HEK293 (cell line): ENCODE results near the gene ATAD2B.

Experiments
- CTCF ChIA-PET: fragments of 350-600 bp; formaldehyde crosslinking; extraction: SDS; loops from one replicate; lab custom pipeline; 2021; ENCODE audit warnings: antibody characterized with exemption; lab: Yijun Ruan, JAX
- POLR2A ChIA-PET: fragments of 300-600 bp; formaldehyde crosslinking; extraction: SDS; loops from one replicate; lab custom pipeline; 2020; ENCODE audit warnings: antibody characterized with exemption, inconsistent platforms; lab: Yijun Ruan, JAX
- H3K27ac ChIP-seq: fragments of 200-500 bp; sonication (Bioruptor generic); 2 replicates; pipeline ENCODE4 v1.5.1; 2014; ENCODE audit warnings: low read depth, low read length, control low read depth, inconsistent platforms; ENCODE audit errors: extremely low read depth
- H3K36me3 ChIP-seq, 2 experiments: fragments of 200-500 bp in 1 of 2; sonication (Bioruptor generic) in 1 of 2; 1 replicate in 1 of 2; 2 replicates in 1 of 2; pipeline ENCODE4 v1.5.1; 2014 to 2017; ENCODE audit warnings: inconsistent platforms in 2 of 2, low read length in 2 of 2; ENCODE audit not compliant: control insufficient read depth in 2 of 2, insufficient read depth in 1 of 2
- H3K4me1 ChIP-seq: fragments of 200-500 bp; sonication (Bioruptor generic); 2 replicates; pipeline ENCODE4 v1.5.1; 2014; ENCODE audit warnings: mild to moderate bottlenecking, low read length, inconsistent platforms; ENCODE audit not compliant: control insufficient read depth, insufficient read depth
- H3K4me3 ChIP-seq: 2 replicates; pipeline ENCODE4 v1.5.1; 2011; ENCODE audit warnings: low read depth, mild to moderate bottlenecking, control low read depth, low read length, moderate library complexity
- H3K9me3 ChIP-seq: fragments of 200-500 bp; sonication (Bioruptor generic); 2 replicates; pipeline ENCODE4 v1.5.1; 2014; ENCODE audit warnings: low read depth, low read length, inconsistent platforms; ENCODE audit not compliant: control insufficient read depth, insufficient read depth
- EGR2 ChIP-seq: fragments of 450-650 bp; formaldehyde crosslinking; IDR thresholded peaks from 2 replicates; pipeline ENCODE4 v1.5.1; 2016; ENCODE audit warnings: low read depth, missing biosample characterization, missing genetic modification characterization
- IKZF3 ChIP-seq: fragments of 450-650 bp; IDR thresholded peaks from 2 replicates; pipeline ENCODE4 v1.5.0; 2018; ENCODE audit warnings: missing biosample characterization, mild to moderate bottlenecking, missing genetic modification characterization, moderate library complexity
- MEIS1 ChIP-seq: sonication (generic); formaldehyde crosslinking; IDR thresholded peaks from 2 replicates; pipeline ENCODE4 v1.8.1; 2022; ENCODE audit warnings: missing genetic modification reagents, mild to moderate bottlenecking, borderline replicate concordance
- SALL2 ChIP-seq: fragments of 450-650 bp; formaldehyde crosslinking; IDR thresholded peaks from 2 replicates; pipeline ENCODE4 v1.5.0; 2017; ENCODE audit warnings: missing biosample characterization, mild to moderate bottlenecking, missing genetic modification characterization, borderline replicate concordance
- SP7 ChIP-seq: fragments of 450-650 bp; formaldehyde crosslinking; IDR thresholded peaks from 2 replicates; pipeline ENCODE4 v1.5.1; 2016; ENCODE audit warnings: missing biosample characterization, missing genetic modification characterization
- YY1 ChIP-seq: fragments of 450-650 bp; formaldehyde crosslinking; IDR thresholded peaks from 2 replicates; pipeline ENCODE4 v1.5.1; 2018; ENCODE audit warnings: missing biosample characterization, missing genetic modification characterization
- ZNF174 ChIP-seq: fragments of 450-650 bp; formaldehyde crosslinking; IDR thresholded peaks from 2 replicates; pipeline ENCODE4 v1.5.0; 2017; ENCODE audit warnings: missing biosample characterization, mild to moderate bottlenecking, missing genetic modification characterization
- ZNF202 ChIP-seq: fragments of 450-650 bp; formaldehyde crosslinking; IDR thresholded peaks from 2 replicates; pipeline ENCODE4 v1.5.1; 2016; ENCODE audit warnings: missing biosample characterization, missing genetic modification characterization, borderline replicate concordance
- ZNF335 ChIP-seq: fragments of 450-650 bp; formaldehyde crosslinking; conservative IDR thresholded peaks from 2 replicates; pipeline ENCODE4 v1.5.1; 2016; ENCODE audit warnings: missing biosample characterization, missing genetic modification characterization
- ZNF501 ChIP-seq: fragments of 450-650 bp; formaldehyde crosslinking; IDR thresholded peaks from 2 replicates; pipeline ENCODE4 v1.5.1; 2016; ENCODE audit warnings: missing biosample characterization, missing genetic modification characterization
- ZNF623 ChIP-seq: fragments of 450-650 bp; formaldehyde crosslinking; IDR thresholded peaks from 2 replicates; pipeline ENCODE4 v1.5.1; 2016; ENCODE audit warnings: missing biosample characterization, missing genetic modification characterization
- ZNF768 ChIP-seq: fragments of 450-650 bp; formaldehyde crosslinking; IDR thresholded peaks from 2 replicates; pipeline ENCODE4 v1.5.1; 2018; ENCODE audit warnings: missing biosample characterization, mild to moderate bottlenecking, missing genetic modification characterization
- TF ChIP-seq, protein P1 (sequence below): fragments of 450-650 bp; formaldehyde crosslinking; IDR thresholded peaks from 2 replicates; pipeline ENCODE4 v1.5.1; 2017; ENCODE audit warnings: missing biosample characterization, missing genetic modification characterization
- TF ChIP-seq, protein P2 (sequence below): fragments of 450-650 bp; formaldehyde crosslinking; IDR thresholded peaks from 2 replicates; pipeline ENCODE4 v1.5.1; 2016; ENCODE audit warnings: missing biosample characterization, missing genetic modification characterization
- TF ChIP-seq, protein P3 (sequence below): fragments of 450-650 bp; formaldehyde crosslinking; IDR thresholded peaks from 2 replicates; pipeline ENCODE4 v1.5.1; 2016; ENCODE audit warnings: missing biosample characterization, missing genetic modification characterization
- TF ChIP-seq, protein P4 (sequence below): fragments of 450-650 bp; formaldehyde crosslinking; IDR thresholded peaks from 2 replicates; pipeline ENCODE4 v1.5.1; 2016; ENCODE audit warnings: missing biosample characterization, missing genetic modification characterization
- TF ChIP-seq, protein P5 (sequence below): fragments of 450-650 bp; formaldehyde crosslinking; IDR thresholded peaks from 2 replicates; pipeline ENCODE4 v1.5.1; 2017; ENCODE audit warnings: missing biosample characterization, missing genetic modification characterization
- TF ChIP-seq, protein P6 (sequence below): fragments of 450-650 bp; formaldehyde crosslinking; IDR thresholded peaks from 2 replicates; pipeline ENCODE4 v1.5.1; 2016; ENCODE audit warnings: missing biosample characterization, missing genetic modification characterization
- TF ChIP-seq, protein P7 (sequence below): fragments of 450-650 bp; formaldehyde crosslinking; optimal IDR thresholded peaks from 2 replicates; pipeline ENCODE3; 2016; ENCODE audit warnings: missing biosample characterization, mild to moderate bottlenecking, missing genetic modification characterization
- TF ChIP-seq, protein P8 (sequence below): fragments of 450-650 bp; formaldehyde crosslinking; IDR thresholded peaks from 2 replicates; pipeline ENCODE4 v1.5.1; 2016; ENCODE audit warnings: missing biosample characterization, missing genetic modification characterization

Gene ATAD2B

DNA sequence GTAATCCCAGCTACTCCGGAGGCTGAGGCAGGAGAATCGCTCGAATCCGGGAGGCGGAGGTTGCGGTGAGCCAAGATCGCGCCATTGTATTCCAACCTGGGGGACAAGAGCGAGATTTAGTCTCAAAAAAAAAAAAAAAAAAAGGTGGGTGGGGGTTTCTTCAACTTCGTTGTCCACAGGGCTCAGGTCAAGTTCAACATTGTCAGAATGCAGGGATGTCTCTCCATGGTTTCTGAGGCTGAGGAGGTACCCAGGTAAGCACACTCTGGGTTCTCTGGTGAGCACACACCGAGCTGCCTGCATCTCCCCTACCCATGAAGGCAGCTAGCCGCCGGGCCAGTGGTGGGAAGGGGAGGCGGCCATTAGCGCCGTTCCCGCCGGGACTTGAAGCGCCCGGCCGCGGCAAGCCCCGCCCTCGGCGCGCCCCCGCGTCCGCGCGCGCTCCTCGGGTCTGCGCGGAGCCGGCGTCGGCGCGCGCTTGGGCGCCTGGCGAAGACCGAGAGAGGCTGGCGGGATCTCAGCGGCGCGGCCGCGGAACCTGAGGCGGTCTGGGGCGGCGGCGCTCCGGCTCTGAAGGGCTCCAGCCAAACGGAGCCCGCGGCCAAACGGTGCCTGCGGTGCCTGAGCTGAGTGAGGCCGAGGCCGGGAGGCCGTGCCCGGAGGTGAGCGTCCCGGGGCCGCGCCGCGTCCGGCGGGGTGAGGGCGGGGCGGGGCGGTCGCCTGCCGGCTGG lies 13.2 kb upstream of the ATAD2B start, which contains the start of gene UBXN2A:
Gene UBXN2A, plus strand, starts transcription at position 477 of the 731 bp plus-strand sequence. CDS start 17,852 bp downstream, outside the sequence.
- Histone ChIP-seq H3K27ac (peak within 1 kb of the TSS; percentile 86), H3K9me3 (no peaks in the 10 kb centered on the region), H3K36me3 (peaks cover 0 to 7% of the 10 kb centered on the region in 2 experiments; a peak in 1 of 3 replicates), H3K4me3 (peak within 1 kb of the TSS; percentile 88), H3K4me1 (peaks cover 12% of the 10 kb centered on the region)
- POLR2A ChIA-PET: interaction anchor here (0.6 to 6.3 kb wide), 5 partner anchors 12 to 136 kb away, joined by 3 to 68 read pairs (median 8); partner anchors contain the start of genes ATAD2B, SF3B6 and WDCP
- CTCF ChIA-PET: interaction anchor here (1.6 kb wide), 1 partner anchor 13 kb away, joined by 12 read pairs; the partner anchor contains the start of gene ATAD2B
- TF ChIP-seq, protein P1, sequence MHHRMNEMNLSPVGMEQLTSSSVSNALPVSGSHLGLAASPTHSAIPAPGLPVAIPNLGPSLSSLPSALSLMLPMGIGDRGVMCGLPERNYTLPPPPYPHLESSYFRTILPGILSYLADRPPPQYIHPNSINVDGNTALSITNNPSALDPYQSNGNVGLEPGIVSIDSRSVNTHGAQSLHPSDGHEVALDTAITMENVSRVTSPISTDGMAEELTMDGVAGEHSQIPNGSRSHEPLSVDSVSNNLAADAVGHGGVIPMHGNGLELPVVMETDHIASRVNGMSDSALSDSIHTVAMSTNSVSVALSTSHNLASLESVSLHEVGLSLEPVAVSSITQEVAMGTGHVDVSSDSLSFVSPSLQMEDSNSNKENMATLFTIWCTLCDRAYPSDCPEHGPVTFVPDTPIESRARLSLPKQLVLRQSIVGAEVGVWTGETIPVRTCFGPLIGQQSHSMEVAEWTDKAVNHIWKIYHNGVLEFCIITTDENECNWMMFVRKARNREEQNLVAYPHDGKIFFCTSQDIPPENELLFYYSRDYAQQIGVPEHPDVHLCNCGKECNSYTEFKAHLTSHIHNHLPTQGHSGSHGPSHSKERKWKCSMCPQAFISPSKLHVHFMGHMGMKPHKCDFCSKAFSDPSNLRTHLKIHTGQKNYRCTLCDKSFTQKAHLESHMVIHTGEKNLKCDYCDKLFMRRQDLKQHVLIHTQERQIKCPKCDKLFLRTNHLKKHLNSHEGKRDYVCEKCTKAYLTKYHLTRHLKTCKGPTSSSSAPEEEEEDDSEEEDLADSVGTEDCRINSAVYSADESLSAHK (tag by site-specific recombination): no peak
- TF ChIP-seq, protein P2, sequence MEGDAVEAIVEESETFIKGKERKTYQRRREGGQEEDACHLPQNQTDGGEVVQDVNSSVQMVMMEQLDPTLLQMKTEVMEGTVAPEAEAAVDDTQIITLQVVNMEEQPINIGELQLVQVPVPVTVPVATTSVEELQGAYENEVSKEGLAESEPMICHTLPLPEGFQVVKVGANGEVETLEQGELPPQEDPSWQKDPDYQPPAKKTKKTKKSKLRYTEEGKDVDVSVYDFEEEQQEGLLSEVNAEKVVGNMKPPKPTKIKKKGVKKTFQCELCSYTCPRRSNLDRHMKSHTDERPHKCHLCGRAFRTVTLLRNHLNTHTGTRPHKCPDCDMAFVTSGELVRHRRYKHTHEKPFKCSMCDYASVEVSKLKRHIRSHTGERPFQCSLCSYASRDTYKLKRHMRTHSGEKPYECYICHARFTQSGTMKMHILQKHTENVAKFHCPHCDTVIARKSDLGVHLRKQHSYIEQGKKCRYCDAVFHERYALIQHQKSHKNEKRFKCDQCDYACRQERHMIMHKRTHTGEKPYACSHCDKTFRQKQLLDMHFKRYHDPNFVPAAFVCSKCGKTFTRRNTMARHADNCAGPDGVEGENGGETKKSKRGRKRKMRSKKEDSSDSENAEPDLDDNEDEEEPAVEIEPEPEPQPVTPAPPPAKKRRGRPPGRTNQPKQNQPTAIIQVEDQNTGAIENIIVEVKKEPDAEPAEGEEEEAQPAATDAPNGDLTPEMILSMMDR: 0 out of 2 replicates have a peak, but pooled peaks have one; percentile 11
- TF ChIP-seq, protein P3, sequence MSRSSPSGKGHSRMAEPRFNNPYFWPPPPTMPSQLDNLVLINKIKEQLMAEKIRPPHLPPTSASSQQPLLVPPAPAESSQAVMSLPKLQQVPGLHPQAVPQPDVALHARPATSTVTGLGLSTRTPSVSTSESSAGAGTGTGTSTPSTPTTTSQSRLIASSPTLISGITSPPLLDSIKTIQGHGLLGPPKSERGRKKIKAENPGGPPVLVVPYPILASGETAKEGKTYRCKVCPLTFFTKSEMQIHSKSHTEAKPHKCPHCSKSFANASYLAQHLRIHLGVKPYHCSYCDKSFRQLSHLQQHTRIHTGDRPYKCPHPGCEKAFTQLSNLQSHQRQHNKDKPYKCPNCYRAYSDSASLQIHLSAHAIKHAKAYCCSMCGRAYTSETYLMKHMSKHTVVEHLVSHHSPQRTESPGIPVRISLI (tag by site-specific recombination): peak; percentile 77; the same call in 1 of the 2 replicates
- TF ChIP-seq ZNF335 (tag by site-specific recombination) (peak; percentile 21; the same call in 1 of the 2 replicates), ZNF501 (no peak), IKZF3 (no peak), ZNF202 (tag by site-specific recombination) (no peak), ZNF623 (tag by site-specific recombination) (no peak), SALL2 (no peak), MEIS1 (no peak), SP7 (tag by site-specific recombination) (peak; percentile 37; the same call in 1 of the 2 replicates), EGR2 (tag by site-specific recombination) (no peak), YY1 (tag by site-specific recombination) (peak; percentile 72), ZNF768 (no peak), ZNF174 (tag by site-specific recombination) (no peak)
- TF ChIP-seq, protein P4, sequence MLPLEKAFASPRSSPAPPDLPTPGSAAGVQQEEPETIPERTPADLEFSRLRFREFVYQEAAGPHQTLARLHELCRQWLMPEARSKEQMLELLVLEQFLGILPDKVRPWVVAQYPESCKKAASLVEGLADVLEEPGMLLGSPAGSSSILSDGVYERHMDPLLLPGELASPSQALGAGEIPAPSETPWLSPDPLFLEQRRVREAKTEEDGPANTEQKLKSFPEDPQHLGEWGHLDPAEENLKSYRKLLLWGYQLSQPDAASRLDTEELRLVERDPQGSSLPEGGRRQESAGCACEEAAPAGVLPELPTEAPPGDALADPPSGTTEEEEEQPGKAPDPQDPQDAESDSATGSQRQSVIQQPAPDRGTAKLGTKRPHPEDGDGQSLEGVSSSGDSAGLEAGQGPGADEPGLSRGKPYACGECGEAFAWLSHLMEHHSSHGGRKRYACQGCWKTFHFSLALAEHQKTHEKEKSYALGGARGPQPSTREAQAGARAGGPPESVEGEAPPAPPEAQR (tag by site-specific recombination): no peak
- TF ChIP-seq, protein P5, sequence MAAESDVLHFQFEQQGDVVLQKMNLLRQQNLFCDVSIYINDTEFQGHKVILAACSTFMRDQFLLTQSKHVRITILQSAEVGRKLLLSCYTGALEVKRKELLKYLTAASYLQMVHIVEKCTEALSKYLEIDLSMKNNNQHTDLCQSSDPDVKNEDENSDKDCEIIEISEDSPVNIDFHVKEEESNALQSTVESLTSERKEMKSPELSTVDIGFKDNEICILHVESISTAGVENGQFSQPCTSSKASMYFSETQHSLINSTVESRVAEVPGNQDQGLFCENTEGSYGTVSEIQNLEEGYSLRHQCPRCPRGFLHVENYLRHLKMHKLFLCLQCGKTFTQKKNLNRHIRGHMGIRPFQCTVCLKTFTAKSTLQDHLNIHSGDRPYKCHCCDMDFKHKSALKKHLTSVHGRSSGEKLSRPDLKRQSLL: no peak
- TF ChIP-seq, protein P6, sequence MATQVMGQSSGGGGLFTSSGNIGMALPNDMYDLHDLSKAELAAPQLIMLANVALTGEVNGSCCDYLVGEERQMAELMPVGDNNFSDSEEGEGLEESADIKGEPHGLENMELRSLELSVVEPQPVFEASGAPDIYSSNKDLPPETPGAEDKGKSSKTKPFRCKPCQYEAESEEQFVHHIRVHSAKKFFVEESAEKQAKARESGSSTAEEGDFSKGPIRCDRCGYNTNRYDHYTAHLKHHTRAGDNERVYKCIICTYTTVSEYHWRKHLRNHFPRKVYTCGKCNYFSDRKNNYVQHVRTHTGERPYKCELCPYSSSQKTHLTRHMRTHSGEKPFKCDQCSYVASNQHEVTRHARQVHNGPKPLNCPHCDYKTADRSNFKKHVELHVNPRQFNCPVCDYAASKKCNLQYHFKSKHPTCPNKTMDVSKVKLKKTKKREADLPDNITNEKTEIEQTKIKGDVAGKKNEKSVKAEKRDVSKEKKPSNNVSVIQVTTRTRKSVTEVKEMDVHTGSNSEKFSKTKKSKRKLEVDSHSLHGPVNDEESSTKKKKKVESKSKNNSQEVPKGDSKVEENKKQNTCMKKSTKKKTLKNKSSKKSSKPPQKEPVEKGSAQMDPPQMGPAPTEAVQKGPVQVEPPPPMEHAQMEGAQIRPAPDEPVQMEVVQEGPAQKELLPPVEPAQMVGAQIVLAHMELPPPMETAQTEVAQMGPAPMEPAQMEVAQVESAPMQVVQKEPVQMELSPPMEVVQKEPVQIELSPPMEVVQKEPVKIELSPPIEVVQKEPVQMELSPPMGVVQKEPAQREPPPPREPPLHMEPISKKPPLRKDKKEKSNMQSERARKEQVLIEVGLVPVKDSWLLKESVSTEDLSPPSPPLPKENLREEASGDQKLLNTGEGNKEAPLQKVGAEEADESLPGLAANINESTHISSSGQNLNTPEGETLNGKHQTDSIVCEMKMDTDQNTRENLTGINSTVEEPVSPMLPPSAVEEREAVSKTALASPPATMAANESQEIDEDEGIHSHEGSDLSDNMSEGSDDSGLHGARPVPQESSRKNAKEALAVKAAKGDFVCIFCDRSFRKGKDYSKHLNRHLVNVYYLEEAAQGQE (tag by site-specific recombination): no peak
- TF ChIP-seq, protein P7, sequence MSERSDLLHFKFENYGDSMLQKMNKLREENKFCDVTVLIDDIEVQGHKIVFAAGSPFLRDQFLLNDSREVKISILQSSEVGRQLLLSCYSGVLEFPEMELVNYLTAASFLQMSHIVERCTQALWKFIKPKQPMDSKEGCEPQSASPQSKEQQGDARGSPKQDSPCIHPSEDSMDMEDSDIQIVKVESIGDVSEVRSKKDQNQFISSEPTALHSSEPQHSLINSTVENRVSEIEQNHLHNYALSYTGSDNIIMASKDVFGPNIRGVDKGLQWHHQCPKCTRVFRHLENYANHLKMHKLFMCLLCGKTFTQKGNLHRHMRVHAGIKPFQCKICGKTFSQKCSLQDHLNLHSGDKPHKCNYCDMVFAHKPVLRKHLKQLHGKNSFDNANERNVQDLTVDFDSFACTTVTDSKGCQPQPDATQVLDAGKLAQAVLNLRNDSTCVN (tag by site-specific recombination): peak; percentile 73
- TF ChIP-seq, protein P8, sequence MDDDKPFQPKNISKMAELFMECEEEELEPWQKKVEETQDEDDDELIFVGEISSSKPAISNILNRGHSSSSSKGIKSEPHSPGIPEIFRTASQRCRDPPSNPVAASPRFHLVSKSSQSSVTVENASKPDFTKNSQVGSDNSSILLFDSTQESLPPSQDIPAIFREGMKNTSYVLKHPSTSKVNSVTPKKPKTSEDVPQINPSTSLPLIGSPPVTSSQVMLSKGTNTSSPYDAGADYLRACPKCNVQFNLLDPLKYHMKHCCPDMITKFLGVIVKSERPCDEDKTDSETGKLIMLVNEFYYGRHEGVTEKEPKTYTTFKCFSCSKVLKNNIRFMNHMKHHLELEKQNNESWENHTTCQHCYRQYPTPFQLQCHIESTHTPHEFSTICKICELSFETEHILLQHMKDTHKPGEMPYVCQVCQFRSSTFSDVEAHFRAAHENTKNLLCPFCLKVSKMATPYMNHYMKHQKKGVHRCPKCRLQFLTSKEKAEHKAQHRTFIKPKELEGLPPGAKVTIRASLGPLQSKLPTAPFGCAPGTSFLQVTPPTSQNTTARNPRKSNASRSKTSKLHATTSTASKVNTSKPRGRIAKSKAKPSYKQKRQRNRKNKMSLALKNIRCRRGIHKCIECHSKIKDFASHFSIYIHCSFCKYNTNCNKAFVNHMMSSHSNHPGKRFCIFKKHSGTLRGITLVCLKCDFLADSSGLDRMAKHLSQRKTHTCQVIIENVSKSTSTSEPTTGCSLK (tag by site-specific recombination): no peak
